ENCODE results near the gene EFNA5. TPM values are rescaled to one million over a fixed set of nuclear protein-coding genes. Genes with fewer than 3 reads are reported as not detected.

EFNA5 gene
- total RNA-seq, 4 donors from 2014 or later: 16.6 to 35.3 (median 19.3) TPM

GRCh38 chr5:107605596-107606125 lies 65.1 kb downstream of the EFNA5 start:
- no peak for DNase-seq (ENCODE audit: low spot score in 2 of 2)
- intact Hi-C loops (cut with DNase I; ENCODE audit: low total_unique reads): no loop called here

DNA sequence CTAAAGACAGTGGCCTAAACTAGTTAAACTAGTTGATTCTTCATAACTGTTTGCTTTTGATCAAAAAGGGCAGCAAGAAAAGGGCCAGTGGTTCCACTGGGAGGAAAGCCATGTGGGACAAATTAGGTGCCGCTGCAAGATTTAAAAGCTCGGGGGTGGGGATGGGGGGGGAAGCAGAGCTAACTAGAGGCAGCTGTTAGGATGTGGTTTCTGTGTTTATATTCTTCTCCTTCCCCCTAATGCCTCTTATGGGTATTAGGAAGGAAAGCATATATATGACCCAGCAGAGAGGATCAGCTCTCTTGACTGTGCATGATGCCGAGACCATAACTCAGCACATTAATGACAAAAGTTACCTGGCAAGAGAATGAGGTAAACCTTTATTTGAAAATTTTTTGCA lies 65.7 kb downstream of the EFNA5 start:
- WGBS, 2 donors: 51 to 53% methylated on average over 3 of the region's 3 CpGs
- no peak overlapping the region for H3K4me3 ChIP-seq (ENCODE audit: low read depth, poor library complexity, severe bottlenecking)
- intact Hi-C loops (cut with DNase I; ENCODE audit: low total_unique reads): no loop called here
- TF ChIP-seq CTCF (IDR thresholded peaks at IDR 0.05) (no peak), POLR2A (IDR thresholded peaks at IDR 0.05) (no peak)
- DNase-seq (ENCODE audit: low spot score in 2 of 2): no peak

More at GRCh38 chr5:107605596-107606125, 65.1 kb downstream of the EFNA5 start:
- no peak overlapping the region for H3K4me3 ChIP-seq (ENCODE audit: low read depth, poor library complexity, severe bottlenecking)
- TF ChIP-seq CTCF (IDR thresholded peaks at IDR 0.05) (no peak), POLR2A (IDR thresholded peaks at IDR 0.05) (no peak)
- 64 to 65% methylated on average over 2 of the region's 2 CpGs for WGBS, 2 donors

- 60 to 63% methylated on average over 10 of the region's 10 CpGs for WGBS, 2 donors
- intact Hi-C loops (cut with DNase I; ENCODE audit: low total_unique reads): no loop called here
- no peak overlapping the region for H3K4me3 ChIP-seq (ENCODE audit: low read depth, poor library complexity, severe bottlenecking)
- TF ChIP-seq POLR2A (IDR thresholded peaks at IDR 0.05) (no peak), CTCF (IDR thresholded peaks at IDR 0.05) (no peak)
- DNase-seq (ENCODE audit: low spot score in 2 of 2): no peak
These were observed 66.4 kb downstream of the EFNA5 start for GRCh38 chr5:107604146-107604910.

DNA sequence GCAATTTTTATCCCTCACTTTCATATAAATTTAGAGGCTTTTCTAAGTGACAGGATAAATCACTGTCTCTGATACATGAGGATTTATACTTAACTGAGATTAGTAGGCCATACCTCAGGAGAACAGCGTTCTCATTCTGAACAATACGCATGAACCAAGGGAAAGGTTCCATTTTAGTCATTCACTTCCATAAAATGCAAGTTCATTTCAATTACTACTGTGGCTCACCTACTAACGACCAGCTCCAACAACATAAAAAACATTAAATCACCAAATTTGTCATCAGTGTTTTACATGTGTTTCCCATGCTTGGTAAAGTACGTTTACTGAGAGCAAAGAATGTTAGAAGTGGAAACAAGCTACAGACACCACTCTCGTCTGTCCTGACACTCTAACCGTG lies 67.4 kb downstream of the EFNA5 start:
- intact Hi-C loops (cut with DNase I; ENCODE audit: low total_unique reads): no loop called here
- TF ChIP-seq POLR2A (IDR thresholded peaks at IDR 0.05) (no peak), CTCF (IDR thresholded peaks at IDR 0.05) (no peak)
- no peak overlapping the region for H3K4me3 ChIP-seq (ENCODE audit: low read depth, poor library complexity, severe bottlenecking)
- DNase-seq (ENCODE audit: low spot score in 2 of 2): no peak
- WGBS, 2 donors: 76 to 80% methylated on average over 6 of the region's 6 CpGs

DNA sequence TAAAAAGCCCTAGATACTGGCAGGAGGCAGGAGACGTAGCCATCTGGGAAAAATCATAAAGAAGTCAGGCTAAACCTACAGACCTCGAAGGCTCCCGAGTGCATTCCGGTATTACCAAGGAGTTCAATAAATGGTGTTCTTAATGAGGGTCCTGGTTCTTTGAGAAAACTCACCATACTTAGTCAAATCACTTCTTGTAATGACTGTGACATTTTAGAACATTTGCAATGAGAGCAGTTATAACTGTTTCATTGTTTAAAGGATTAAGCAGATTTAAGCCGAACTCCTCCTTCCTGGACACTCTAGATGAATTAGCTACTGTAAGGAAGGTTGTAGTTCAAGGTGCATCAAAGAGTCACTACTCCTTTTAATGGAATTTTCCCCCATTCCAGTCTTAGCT lies 67.8 kb downstream of the EFNA5 start:
- H3K4me3 ChIP-seq (ENCODE audit: low read depth, poor library complexity, severe bottlenecking): no peak overlapping the region
- 71 to 74% methylated on average over 5 of the region's 5 CpGs for WGBS, 2 donors
- DNase-seq (ENCODE audit: low spot score in 2 of 2): no peak
- TF ChIP-seq CTCF (IDR thresholded peaks at IDR 0.05): no peak
- intact Hi-C loops (cut with DNase I; ENCODE audit: low total_unique reads): no loop called here

Measured in lower leg skin (tissue), 4 donors.